Keratinocyte (primary cell): Measurements from ENCODE around the gene MS4A4A. TPM values are rescaled to one million over a fixed set of nuclear protein-coding genes. Genes with fewer than 3 reads are reported as not detected.

Source experiments
- DNase-seq: peaks from one replicate; pipeline ENCODE4 v3.0.0-alpha.2; 2011; ENCODE audit warnings: low read depth, missing footprints, low spot score
- FAIRE-seq: peaks from 2 replicates; lab custom pipeline; 2011; peaks lifted over from hg19 to GRCh38; lab: Jason Lieb, UNC
- H2AFZ ChIP-seq: 2 replicates; pipeline ENCODE4 v1.6.0; 2012; ENCODE audit warnings: low read length, control low read depth, inconsistent platforms; ENCODE audit not compliant: control insufficient read depth
- H3K27ac ChIP-seq: 2 replicates; pipeline ENCODE4 v1.5.1; 2011; ENCODE audit warnings: low read length; ENCODE audit not compliant: control insufficient read depth, insufficient read depth
- H3K27me3 ChIP-seq: 3 replicates; pipeline ENCODE4 v1.6.0; 2011; ENCODE audit warnings: low read length; ENCODE audit not compliant: control insufficient read depth, insufficient read depth; ENCODE audit errors: extremely low read depth
- H3K36me3 ChIP-seq, 2 experiments: 2 replicates in 1 of 2; 3 replicates in 1 of 2; pipeline ENCODE4 v1.5.1; 2011; ENCODE audit warnings: low read length in 2 of 2, mild to moderate bottlenecking in 1 of 2; ENCODE audit not compliant: control insufficient read depth in 2 of 2, insufficient read depth in 2 of 2; ENCODE audit errors: extremely low read depth in 1 of 2
- H3K4me1 ChIP-seq: 3 replicates; pipeline ENCODE4 v1.5.1; 2011; ENCODE audit warnings: low read length; ENCODE audit not compliant: control insufficient read depth, insufficient read depth; ENCODE audit errors: extremely low read depth
- H3K4me2 ChIP-seq: 3 replicates; pipeline ENCODE4 v1.6.0; 2011; ENCODE audit warnings: low read depth, low read length; ENCODE audit not compliant: control insufficient read depth, insufficient read depth; ENCODE audit errors: extremely low read depth
- H3K4me3 ChIP-seq, 3 experiments: fragments of 200-600 bp in 1 of 3; sonication (generic) in 1 of 3; 2 replicates in 2 of 3; 3 replicates in 1 of 3; pipeline ENCODE4 v1.5.1; 2011 to 2016; ENCODE audit warnings: low read length in 3 of 3, mild to moderate bottlenecking in 3 of 3, control low read depth in 2 of 3, inconsistent platforms in 1 of 3, low read depth in 1 of 3, mixed read lengths in 1 of 3, mixed run types in 1 of 3, moderate library complexity in 1 of 3; ENCODE audit not compliant: control insufficient read depth in 2 of 3, insufficient read depth in 2 of 3; ENCODE audit errors: extremely low read depth in 1 of 3
- H3K79me2 ChIP-seq: 2 replicates; pipeline ENCODE4 v1.6.0; 2012; ENCODE audit warnings: low read length; ENCODE audit not compliant: control insufficient read depth, insufficient read depth
- H3K9ac ChIP-seq: 3 replicates; pipeline ENCODE4 v1.6.0; 2011; ENCODE audit warnings: low read length; ENCODE audit not compliant: control insufficient read depth, insufficient read depth; ENCODE audit errors: extremely low read depth
- H3K9me1 ChIP-seq: 3 replicates; pipeline ENCODE4 v1.6.0; 2011; ENCODE audit warnings: low read length; ENCODE audit not compliant: control insufficient read depth, insufficient read depth; ENCODE audit errors: extremely low read depth
- H3K9me3 ChIP-seq: 2 replicates; pipeline ENCODE4 v1.5.1; 2012; ENCODE audit warnings: low read depth, low read length; ENCODE audit not compliant: control insufficient read depth
- H4K20me1 ChIP-seq: 3 replicates; pipeline ENCODE4 v1.6.0; 2011; ENCODE audit warnings: low read length; ENCODE audit not compliant: control insufficient read depth, insufficient read depth; ENCODE audit errors: extremely low read depth
- EZH2 ChIP-seq: IDR thresholded peaks from one replicate; pipeline ENCODE4 v1.6.1; 2012; ENCODE audit warnings: inconsistent platforms, mild to moderate bottlenecking, low read length, moderate library complexity
- dilution Hi-C: fragments of 300-500 bp; cut with MboI; formaldehyde crosslinking; loops from one replicate; pipeline ENCODE4 v1.7.0; 2020; ENCODE audit warnings: low sequenced_read_pairs; ENCODE audit not compliant: extremely low pct_ligation_motif_present
- polyA plus RNA-seq, 5 experiments: library from polyadenylated mRNA; depleted of rRNA in 3 of 5; stranded (reverse) in 3 of 5; stranded (forward) in 1 of 5; unstranded in 1 of 5; fragments of >200 nt; gene quantifications; 1 replicate in 1 of 5; 2 replicates in 3 of 5; 3 replicates in 1 of 5; pipeline versions ENCODE4 v1.2.1 to v1.2.3, GENCODE V29; 2011 to 2012; ENCODE audit warnings: missing spikeins in 2 of 5, low read depth in 1 of 5, low replicate concordance in 1 of 5
- TF ChIP-seq, protein P1 (sequence below), 3 experiments: IDR thresholded peaks in 1 of 3; conservative IDR thresholded peaks in 1 of 3; optimal IDR thresholded peaks in 1 of 3; 2 replicates in 2 of 3; 3 replicates in 1 of 3; pipeline versions ENCODE3 to v1.5.1; 2011; ENCODE audit warnings: low read length in 3 of 3, mild to moderate bottlenecking in 3 of 3, moderate library complexity in 2 of 3, control low read depth in 1 of 3, inconsistent platforms in 1 of 3; ENCODE audit not compliant: insufficient read depth in 2 of 3; ENCODE audit errors: extremely low read depth in 1 of 3

The MS4A4A gene
- polyA plus RNA-seq, 1 donor (not counting 4 experiments of a cell fraction or from before 2014, with no cell fraction given): not detected

DNA sequence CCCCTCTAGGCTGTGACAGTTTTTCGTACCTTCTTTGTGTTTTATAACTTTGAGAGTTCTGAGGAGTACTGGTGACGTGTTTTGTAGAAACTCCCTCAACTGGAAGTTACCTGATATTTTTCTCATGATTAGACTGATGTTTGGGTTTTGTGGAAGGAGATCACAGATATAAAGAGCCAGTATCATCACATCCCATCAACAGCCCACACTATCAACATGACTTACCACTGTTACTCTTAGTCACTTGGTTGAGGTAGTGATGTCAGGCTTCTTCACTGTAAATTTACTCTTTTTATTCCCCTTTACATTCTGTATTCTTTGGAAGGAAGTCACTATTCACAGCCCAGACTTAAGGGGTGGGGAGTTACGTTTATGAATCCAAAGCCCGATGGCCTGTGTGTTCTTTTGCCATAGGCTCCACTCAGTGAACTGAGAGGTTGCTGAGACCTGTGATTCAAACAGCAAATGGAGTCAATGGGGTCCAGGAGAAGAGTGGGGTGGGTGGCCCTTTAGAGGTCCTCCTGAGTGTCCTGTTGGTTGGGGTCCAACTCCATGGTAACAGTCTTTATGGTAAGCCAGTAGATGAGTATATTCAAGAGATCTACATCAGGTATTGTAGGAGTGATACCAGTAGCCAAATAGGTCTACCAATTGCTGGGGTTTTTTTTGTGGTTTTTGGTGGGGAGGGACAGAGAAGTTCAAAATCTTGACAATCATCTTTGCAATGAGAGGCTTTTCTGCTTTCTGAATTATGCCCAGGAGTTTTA, 22.3 kb upstream of the MS4A4A start:
- no peaks in the 10 kb centered on the region for H4K20me1 ChIP-seq
- FAIRE-seq (no peak), DNase-seq (no peak)
- H3K9me1 ChIP-seq: no peaks in the 10 kb centered on the region
- no peak overlapping the region for H3K27ac ChIP-seq
- H3K4me3 ChIP-seq: no peak overlapping the region
- no peaks in the 10 kb centered on the region for H3K27me3 ChIP-seq
- H3K4me1 ChIP-seq: no peaks in the 10 kb centered on the region
- no peak overlapping the region for H2AFZ ChIP-seq
- H3K4me2 ChIP-seq: no peak overlapping the region
- H3K79me2 ChIP-seq: no peaks in the 10 kb centered on the region
- H3K36me3 ChIP-seq: no peaks in the 10 kb centered on the region
- dilution Hi-C loops: no loop called here
- peaks cover 3% of the 10 kb centered on the region for H3K9me3 ChIP-seq
- no peak overlapping the region for H3K9ac ChIP-seq
- TF ChIP-seq EZH2: no peak
- TF ChIP-seq, protein P1, sequence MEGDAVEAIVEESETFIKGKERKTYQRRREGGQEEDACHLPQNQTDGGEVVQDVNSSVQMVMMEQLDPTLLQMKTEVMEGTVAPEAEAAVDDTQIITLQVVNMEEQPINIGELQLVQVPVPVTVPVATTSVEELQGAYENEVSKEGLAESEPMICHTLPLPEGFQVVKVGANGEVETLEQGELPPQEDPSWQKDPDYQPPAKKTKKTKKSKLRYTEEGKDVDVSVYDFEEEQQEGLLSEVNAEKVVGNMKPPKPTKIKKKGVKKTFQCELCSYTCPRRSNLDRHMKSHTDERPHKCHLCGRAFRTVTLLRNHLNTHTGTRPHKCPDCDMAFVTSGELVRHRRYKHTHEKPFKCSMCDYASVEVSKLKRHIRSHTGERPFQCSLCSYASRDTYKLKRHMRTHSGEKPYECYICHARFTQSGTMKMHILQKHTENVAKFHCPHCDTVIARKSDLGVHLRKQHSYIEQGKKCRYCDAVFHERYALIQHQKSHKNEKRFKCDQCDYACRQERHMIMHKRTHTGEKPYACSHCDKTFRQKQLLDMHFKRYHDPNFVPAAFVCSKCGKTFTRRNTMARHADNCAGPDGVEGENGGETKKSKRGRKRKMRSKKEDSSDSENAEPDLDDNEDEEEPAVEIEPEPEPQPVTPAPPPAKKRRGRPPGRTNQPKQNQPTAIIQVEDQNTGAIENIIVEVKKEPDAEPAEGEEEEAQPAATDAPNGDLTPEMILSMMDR (optimal IDR thresholded peaks at IDR 0.05 in 1 of 3, IDR thresholded peaks at IDR 0.05 in 1 of 3, conservative IDR thresholded peaks at IDR 0.05 in 1 of 3; ENCODE audit: extremely low read depth in 1 of 3, insufficient read depth in 2 of 3, low read length in 3 of 3): no peak

DNA sequence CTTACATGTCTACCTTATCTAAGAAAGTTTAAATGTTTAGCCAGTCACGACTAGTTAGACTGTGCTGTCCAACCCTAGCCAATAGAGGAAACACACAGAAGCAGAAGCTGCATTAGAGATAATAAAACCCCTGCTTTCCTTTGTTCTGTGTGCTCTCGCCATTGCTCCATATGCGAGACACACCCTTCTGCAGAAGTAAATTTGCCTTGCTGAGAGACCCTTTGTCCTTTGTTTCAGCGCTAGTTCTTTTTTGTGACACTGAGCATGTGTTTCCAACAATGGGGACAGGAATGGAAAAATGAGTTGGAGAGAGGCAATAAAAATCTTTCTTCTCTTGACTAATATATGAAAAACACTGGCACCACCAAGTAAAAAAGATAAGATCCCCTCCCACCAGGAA, 19.5 kb upstream of the MS4A4A start:
- H3K4me2 ChIP-seq: no peak overlapping the region
- H3K4me3 ChIP-seq: no peak overlapping the region
- H3K27ac ChIP-seq: no peak overlapping the region
- no peaks in the 10 kb centered on the region for H3K9me3 ChIP-seq
- DNase-seq: no peak
- no peaks in the 10 kb centered on the region for H3K79me2 ChIP-seq
- no peak for FAIRE-seq
- no peaks in the 10 kb centered on the region for H3K4me1 ChIP-seq
- H2AFZ ChIP-seq: no peak overlapping the region
- H3K27me3 ChIP-seq: no peaks in the 10 kb centered on the region
- TF ChIP-seq, protein P1 (optimal IDR thresholded peaks at IDR 0.05 in 1 of 3, IDR thresholded peaks at IDR 0.05 in 1 of 3, conservative IDR thresholded peaks at IDR 0.05 in 1 of 3; ENCODE audit: extremely low read depth in 1 of 3, insufficient read depth in 2 of 3, low read length in 3 of 3): no peak
- TF ChIP-seq EZH2: no peak
- no peaks in the 10 kb centered on the region for H4K20me1 ChIP-seq
- dilution Hi-C loops: no loop called here
- H3K9me1 ChIP-seq: no peaks in the 10 kb centered on the region
- H3K36me3 ChIP-seq: no peaks in the 10 kb centered on the region
- H3K9ac ChIP-seq: no peak overlapping the region
